ENCODE data around the gene TPCN2. TPM values are rescaled to one million over a fixed set of nuclear protein-coding genes. Genes with fewer than 3 reads are reported as not detected.

The TPCN2 gene
- total RNA-seq, 6 experiments from 2014 or later: 8.0 to 11.2 (median 9.0) TPM

GRCh38 chr11:69017951-69018350 is 30.8 kb upstream of the TPCN2 start:
- Mint-ChIP-seq H3K4me1 (ENCODE audit: low read depth) (peaks cover 24% of the 10 kb centered on the region), H3K9me3 (no peaks in the 10 kb centered on the region)
- DNase-seq: no peak

GRCh38 chr11:69018924-69019323 is 29.8 kb upstream of the TPCN2 start:
- Mint-ChIP-seq H3K27ac (peak overlapping the region; percentile 87), H3K9me3 (no peaks in the 10 kb centered on the region), H3K27me3 (ENCODE audit: insufficient read depth) (peaks cover 3% of the 10 kb centered on the region), H3K4me3 (peak overlapping the region; percentile 8; the same call in 1 of the 2 replicates), H3K4me1 (ENCODE audit: low read depth) (peaks cover 23% of the 10 kb centered on the region), H3K36me3 (ENCODE audit: low read depth) (no peaks in the 10 kb centered on the region)
- peak; percentile 58 for DNase-seq
- no peak for TF ChIP-seq CTCF (IDR thresholded peaks at IDR 0.05)

More at GRCh38 chr11:69017951-69018350, 30.8 kb upstream of the TPCN2 start:
- H3K27ac Mint-ChIP-seq: no peak overlapping the region
- H3K4me3 Mint-ChIP-seq: no peak overlapping the region
- H3K36me3 Mint-ChIP-seq (ENCODE audit: low read depth): no peaks in the 10 kb centered on the region
- no peak for TF ChIP-seq CTCF (IDR thresholded peaks at IDR 0.05)
- peaks cover 3% of the 10 kb centered on the region for H3K27me3 Mint-ChIP-seq (ENCODE audit: insufficient read depth)

- Mint-ChIP-seq H3K36me3 (ENCODE audit: low read depth) (no peaks in the 10 kb centered on the region), H3K27ac (no peak overlapping the region), H3K9me3 (no peaks in the 10 kb centered on the region), H3K4me3 (no peak overlapping the region), H3K4me1 (ENCODE audit: low read depth) (peaks cover 16% of the 10 kb centered on the region), H3K27me3 (ENCODE audit: insufficient read depth) (no peaks in the 10 kb centered on the region; the same call in 1 of the 2 replicates)
- no peak for TF ChIP-seq CTCF (IDR thresholded peaks at IDR 0.05)
- no peak for DNase-seq
These were observed 26.5 kb upstream of the TPCN2 start for GRCh38 chr11:69022260-69022659.

- no peaks in the 10 kb centered on the region for H3K9me3 Mint-ChIP-seq
- H3K27ac Mint-ChIP-seq: no peak overlapping the region
- no peaks in the 10 kb centered on the region for H3K36me3 Mint-ChIP-seq (ENCODE audit: low read depth)
- no peaks in the 10 kb centered on the region; the same call in none of the 2 replicates for H3K27me3 Mint-ChIP-seq (ENCODE audit: insufficient read depth)
- DNase-seq: no peak
- H3K4me3 Mint-ChIP-seq: no peak overlapping the region
- no peaks in the 10 kb centered on the region for H3K4me1 Mint-ChIP-seq (ENCODE audit: low read depth)
- no peak for TF ChIP-seq CTCF (IDR thresholded peaks at IDR 0.05)
These were observed 24.2 kb upstream of the TPCN2 start for GRCh38 chr11:69024509-69024908.

- no peak for DNase-seq
- H3K9me3 Mint-ChIP-seq: no peaks in the 10 kb centered on the region
- H3K36me3 Mint-ChIP-seq (ENCODE audit: low read depth): no peaks in the 10 kb centered on the region
- TF ChIP-seq CTCF (IDR thresholded peaks at IDR 0.05): no peak
- H3K4me1 Mint-ChIP-seq (ENCODE audit: low read depth): no peaks in the 10 kb centered on the region
- no peak overlapping the region for H3K27ac Mint-ChIP-seq
- peaks cover 4% of the 10 kb centered on the region for H3K27me3 Mint-ChIP-seq (ENCODE audit: insufficient read depth)
- H3K4me3 Mint-ChIP-seq: no peak overlapping the region
These were observed 20.9 kb upstream of the TPCN2 start for GRCh38 chr11:69027704-69028372.

Data from HFFc6 (cell line).